Measurements from ENCODE around the gene U2AF1L4. TPM values are rescaled to one million over a fixed set of nuclear protein-coding genes. Genes with fewer than 3 reads are reported as not detected.

The U2AF1L4 gene
- total and polyA plus RNA-seq, 2 experiments from 2014 or later, result 27.4 to 60.7 TPM

DNA sequence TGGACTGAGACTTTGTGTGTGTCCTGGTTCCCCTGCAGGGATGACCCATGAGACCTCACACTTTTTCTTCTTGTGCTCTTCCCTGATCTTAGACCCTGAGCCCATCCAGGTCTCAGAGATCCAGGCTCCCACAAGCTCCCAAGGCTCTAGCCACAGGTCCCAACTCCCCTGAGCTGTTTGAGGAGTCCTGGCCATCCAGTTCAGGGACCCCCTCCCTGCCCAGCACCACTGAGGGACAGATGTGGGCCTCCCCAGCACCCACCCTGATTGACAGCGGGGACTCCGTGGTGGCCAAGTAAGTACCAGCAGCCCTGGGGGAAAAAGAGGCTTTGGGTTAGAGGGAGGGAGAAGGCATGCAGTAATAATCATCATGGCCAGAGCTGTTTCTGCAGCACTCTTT is 14.5 kb upstream of the U2AF1L4 start:
- H3K79me2 ChIP-seq, result peaks cover 22% of the 10 kb centered on the region
- H3K36me3 ChIP-seq (replicated peaks; ENCODE audit: insufficient read depth, low read depth), result no peaks in the 10 kb centered on the region
- no peaks in the 10 kb centered on the region for H3K9me2 ChIP-seq (replicated peaks; ENCODE audit: insufficient read depth)
- no peak overlapping the region for H3K4me2 ChIP-seq
- H2AFZ ChIP-seq, result no peak overlapping the region
- H3K4me1 ChIP-seq (ENCODE audit: insufficient read depth), result peaks cover 28% of the 10 kb centered on the region
- 96% methylated on average over 2 of the region's 2 CpGs for WGBS (ENCODE audit: low lambda C conversion rate, missing lambda C conversion rate)
- DNase-seq (ENCODE audit: low spot score), result no peak
- peaks cover 2% of the 10 kb centered on the region for H3K27me3 ChIP-seq
- TF ChIP-seq, protein P1, sequence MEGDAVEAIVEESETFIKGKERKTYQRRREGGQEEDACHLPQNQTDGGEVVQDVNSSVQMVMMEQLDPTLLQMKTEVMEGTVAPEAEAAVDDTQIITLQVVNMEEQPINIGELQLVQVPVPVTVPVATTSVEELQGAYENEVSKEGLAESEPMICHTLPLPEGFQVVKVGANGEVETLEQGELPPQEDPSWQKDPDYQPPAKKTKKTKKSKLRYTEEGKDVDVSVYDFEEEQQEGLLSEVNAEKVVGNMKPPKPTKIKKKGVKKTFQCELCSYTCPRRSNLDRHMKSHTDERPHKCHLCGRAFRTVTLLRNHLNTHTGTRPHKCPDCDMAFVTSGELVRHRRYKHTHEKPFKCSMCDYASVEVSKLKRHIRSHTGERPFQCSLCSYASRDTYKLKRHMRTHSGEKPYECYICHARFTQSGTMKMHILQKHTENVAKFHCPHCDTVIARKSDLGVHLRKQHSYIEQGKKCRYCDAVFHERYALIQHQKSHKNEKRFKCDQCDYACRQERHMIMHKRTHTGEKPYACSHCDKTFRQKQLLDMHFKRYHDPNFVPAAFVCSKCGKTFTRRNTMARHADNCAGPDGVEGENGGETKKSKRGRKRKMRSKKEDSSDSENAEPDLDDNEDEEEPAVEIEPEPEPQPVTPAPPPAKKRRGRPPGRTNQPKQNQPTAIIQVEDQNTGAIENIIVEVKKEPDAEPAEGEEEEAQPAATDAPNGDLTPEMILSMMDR (IDR thresholded peaks at IDR 0.05; ENCODE audit: poor library complexity), result no peak
- no peak for TF ChIP-seq EZH2phosphoT487 (IDR thresholded peaks at IDR 0.05; ENCODE audit: low read depth, severe bottlenecking, unreplicated experiment)
- no peak for TF ChIP-seq EZH2 (IDR thresholded peaks at IDR 0.05; ENCODE audit: borderline replicate concordance)
- H3K27ac ChIP-seq, result no peak overlapping the region
- H3K4me3 ChIP-seq, result no peak overlapping the region
- H3K9me3 ChIP-seq (ENCODE audit: low read depth), result no peaks in the 10 kb centered on the region
- H4K20me1 ChIP-seq (ENCODE audit: insufficient read depth, poor library complexity, severe bottlenecking), result no peaks in the 10 kb centered on the region

GRCh38 chr19:35757749-35758608 is 12.8 kb upstream of the U2AF1L4 start, which contains the start of gene PROSER3:
Gene PROSER3 (plus strand): TSS chr19:35758176. CDS start chr19:35758216, 40 bp downstream.
- H3K27ac ChIP-seq, result peak within 1 kb of the TSS; percentile 97
- peak within 1 kb of the TSS; percentile 58 for H2AFZ ChIP-seq
- H3K4me2 ChIP-seq, result peak within 1 kb of the TSS; percentile 77
- DNase-seq (ENCODE audit: low spot score), result peak; percentile 98
- no peaks in the 10 kb centered on the region for H3K9me2 ChIP-seq (replicated peaks; ENCODE audit: insufficient read depth)
- H3K9me3 ChIP-seq (ENCODE audit: low read depth), result no peaks in the 10 kb centered on the region
- H3K36me3 ChIP-seq (replicated peaks; ENCODE audit: insufficient read depth, low read depth), result no peaks in the 10 kb centered on the region
- no peak for TF ChIP-seq EZH2 (IDR thresholded peaks at IDR 0.05; ENCODE audit: borderline replicate concordance)
- no peak for TF ChIP-seq EZH2phosphoT487 (IDR thresholded peaks at IDR 0.05; ENCODE audit: low read depth, severe bottlenecking, unreplicated experiment)
- TF ChIP-seq, protein P1 (IDR thresholded peaks at IDR 0.05; ENCODE audit: poor library complexity), result no peak
- peaks cover 2% of the 10 kb centered on the region for H3K27me3 ChIP-seq
- under 1% methylated on average over 52 of the region's 53 CpGs for WGBS (ENCODE audit: low lambda C conversion rate, missing lambda C conversion rate)
- peaks cover 28% of the 10 kb centered on the region for H3K4me1 ChIP-seq (ENCODE audit: insufficient read depth)
- H3K4me3 ChIP-seq, result peak within 1 kb of the TSS; percentile 43
- peaks cover 22% of the 10 kb centered on the region for H3K79me2 ChIP-seq
- H4K20me1 ChIP-seq (ENCODE audit: insufficient read depth, poor library complexity, severe bottlenecking), result no peaks in the 10 kb centered on the region

DNA sequence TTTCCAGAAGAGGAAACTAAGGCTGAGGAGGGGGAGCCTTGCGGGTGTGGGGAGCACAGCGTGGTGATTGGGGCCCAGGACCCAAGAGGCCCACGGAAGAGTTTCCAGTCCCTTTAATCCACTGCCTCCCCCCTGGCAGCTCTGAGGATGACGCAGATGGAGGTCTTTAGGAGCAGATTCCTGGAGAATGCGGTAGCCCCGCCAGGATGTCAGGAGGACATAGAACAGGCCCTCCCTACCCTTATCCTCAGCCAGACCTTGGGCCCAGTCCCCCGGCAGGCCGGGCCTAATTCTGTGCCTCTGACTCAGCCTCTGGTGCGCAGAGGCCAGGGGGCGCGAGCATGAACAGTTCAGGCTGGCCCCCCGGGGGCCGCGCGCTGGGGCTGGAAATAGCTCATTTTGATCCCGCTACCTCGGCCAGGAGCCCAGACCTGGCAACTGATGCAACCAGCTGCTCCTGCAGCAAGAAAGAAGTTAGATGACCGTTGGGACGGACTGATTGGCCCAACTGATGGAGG is 12.1 kb upstream of the U2AF1L4 start:
- no peaks in the 10 kb centered on the region for H3K9me2 ChIP-seq (replicated peaks; ENCODE audit: insufficient read depth)
- H4K20me1 ChIP-seq (ENCODE audit: insufficient read depth, poor library complexity, severe bottlenecking), result no peaks in the 10 kb centered on the region
- DNase-seq (ENCODE audit: low spot score), result peak; percentile 92
- TF ChIP-seq EZH2 (IDR thresholded peaks at IDR 0.05; ENCODE audit: borderline replicate concordance) (no peak), EZH2phosphoT487 (IDR thresholded peaks at IDR 0.05; ENCODE audit: low read depth, severe bottlenecking, unreplicated experiment) (no peak)
- TF ChIP-seq, protein P1 (IDR thresholded peaks at IDR 0.05; ENCODE audit: poor library complexity), result no peak
- no peaks in the 10 kb centered on the region for H3K36me3 ChIP-seq (replicated peaks; ENCODE audit: insufficient read depth, low read depth)
- H3K27me3 ChIP-seq, result peaks cover 2% of the 10 kb centered on the region
- H3K4me2 ChIP-seq, result peak overlapping the region; percentile 74
- H3K27ac ChIP-seq, result peak overlapping the region; percentile 97
- peaks cover 22% of the 10 kb centered on the region for H3K79me2 ChIP-seq
- H3K4me3 ChIP-seq, result no peak overlapping the region
- no peaks in the 10 kb centered on the region for H3K9me3 ChIP-seq (ENCODE audit: low read depth)
- WGBS (ENCODE audit: low lambda C conversion rate, missing lambda C conversion rate), result 11% methylated on average over 18 of the region's 19 CpGs
- no peak overlapping the region for H2AFZ ChIP-seq
- peaks cover 28% of the 10 kb centered on the region for H3K4me1 ChIP-seq (ENCODE audit: insufficient read depth)

All from hepatocyte (in vitro differentiated cells).